Vagina (tissue), 2 donors: ENCODE results near the gene POLR2E.

Experiments
- POLR2A ChIP-seq, 2 donors: fragments of 450-650 bp; IDR thresholded peaks; one replicate each; pipeline ENCODE4 v1.6.1; 2017; ENCODE audit warnings: antibody characterized with exemption in 2 of 2, mild to moderate bottlenecking in 2 of 2, moderate library complexity in 2 of 2
- TF ChIP-seq, protein P1 (sequence below), 3 experiments: fragments of 450-650 bp in 2 of 3; fragments of 200-600 bp in 1 of 3; sonication (generic) in 1 of 3; IDR thresholded peaks; one replicate each; pipeline ENCODE4 v1.5.1; 2017 to 2019; ENCODE audit warnings: antibody characterized with exemption in 3 of 3, mild to moderate bottlenecking in 2 of 3, moderate library complexity in 2 of 3

DNA sequence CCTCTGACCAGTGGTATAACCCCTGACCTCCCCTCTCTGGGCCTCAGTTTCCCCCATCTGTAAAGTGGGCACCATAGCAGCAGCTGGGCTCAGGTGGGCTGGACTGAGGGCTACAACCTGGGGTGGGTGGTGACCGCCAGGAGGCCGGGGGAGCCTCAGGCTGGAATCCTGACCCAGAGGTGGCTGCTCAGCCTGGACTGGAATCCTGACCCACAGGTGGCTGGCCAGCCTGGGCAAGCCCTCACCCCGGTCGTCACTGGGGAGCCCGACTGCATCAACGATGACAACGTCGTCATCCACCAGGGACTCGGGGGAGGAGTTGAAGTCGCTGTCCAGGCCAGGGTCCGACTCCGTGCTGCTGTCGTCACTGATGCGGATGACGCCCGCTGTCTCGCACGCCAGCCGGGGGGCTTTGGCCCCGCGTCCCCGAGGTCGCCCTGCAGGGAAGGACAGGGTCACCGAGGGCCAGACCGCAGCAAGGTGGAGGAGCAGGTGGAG, 18.9 kb upstream of the POLR2E start:
- no peak for TF ChIP-seq POLR2A (IDR thresholded peaks at IDR 0.05)
- TF ChIP-seq, protein P1, sequence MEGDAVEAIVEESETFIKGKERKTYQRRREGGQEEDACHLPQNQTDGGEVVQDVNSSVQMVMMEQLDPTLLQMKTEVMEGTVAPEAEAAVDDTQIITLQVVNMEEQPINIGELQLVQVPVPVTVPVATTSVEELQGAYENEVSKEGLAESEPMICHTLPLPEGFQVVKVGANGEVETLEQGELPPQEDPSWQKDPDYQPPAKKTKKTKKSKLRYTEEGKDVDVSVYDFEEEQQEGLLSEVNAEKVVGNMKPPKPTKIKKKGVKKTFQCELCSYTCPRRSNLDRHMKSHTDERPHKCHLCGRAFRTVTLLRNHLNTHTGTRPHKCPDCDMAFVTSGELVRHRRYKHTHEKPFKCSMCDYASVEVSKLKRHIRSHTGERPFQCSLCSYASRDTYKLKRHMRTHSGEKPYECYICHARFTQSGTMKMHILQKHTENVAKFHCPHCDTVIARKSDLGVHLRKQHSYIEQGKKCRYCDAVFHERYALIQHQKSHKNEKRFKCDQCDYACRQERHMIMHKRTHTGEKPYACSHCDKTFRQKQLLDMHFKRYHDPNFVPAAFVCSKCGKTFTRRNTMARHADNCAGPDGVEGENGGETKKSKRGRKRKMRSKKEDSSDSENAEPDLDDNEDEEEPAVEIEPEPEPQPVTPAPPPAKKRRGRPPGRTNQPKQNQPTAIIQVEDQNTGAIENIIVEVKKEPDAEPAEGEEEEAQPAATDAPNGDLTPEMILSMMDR (IDR thresholded peaks at IDR 0.05), result no peak
